ENCODE measurements around the gene BOLA3.
"Not testable (repeated sequence)": the region's sequence is repeated elsewhere in the genome, so short reads cannot be mapped to it uniquely, and the experiment has no call there.

Gene BOLA3

GRCh38 chr2:74147727-74148456 lies at the start of gene BOLA3:
BOLA3 (minus strand) TSS chr2:74147912; CDS start chr2:74147874, 38 bp downstream.
- DNase-seq: peak; percentile 91

DNA sequence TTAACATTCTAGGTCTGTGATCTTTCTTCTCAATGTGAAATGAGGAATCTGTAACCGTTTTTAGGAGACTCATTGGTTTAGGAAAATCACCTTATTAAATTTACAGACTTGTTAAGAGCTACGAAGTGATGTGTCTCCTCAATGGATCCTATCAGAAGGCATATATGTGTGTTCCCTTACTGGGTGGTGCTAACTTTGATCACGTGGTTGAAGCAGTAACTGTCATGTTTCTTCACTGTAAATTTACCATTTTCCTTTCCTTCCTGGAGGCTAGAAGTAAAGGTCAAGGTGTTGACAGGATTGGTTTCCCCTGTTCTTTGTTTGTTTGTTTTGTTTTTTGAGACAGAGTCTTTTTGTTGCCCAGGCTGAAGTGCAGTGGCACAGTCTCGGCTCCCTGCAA lies 49.3 kb upstream of the BOLA3 start:
- DNase-seq: peak; percentile 40

GRCh38 chr2:74194799-74195198 lies 47.1 kb upstream of the BOLA3 start:
- no peak for DNase-seq

GRCh38 chr2:74191596-74192380 lies 44.1 kb upstream of the BOLA3 start:
- DNase-seq: no peak

GRCh38 chr2:74188696-74189095 lies 41.0 kb upstream of the BOLA3 start:
- DNase-seq: no peak

GRCh38 chr2:74188018-74188601 lies 40.4 kb upstream of the BOLA3 start:
- no peak for DNase-seq

GRCh38 chr2:74186706-74187105 lies 39.0 kb upstream of the BOLA3 start:
- not testable (repeated sequence) for DNase-seq

DNA sequence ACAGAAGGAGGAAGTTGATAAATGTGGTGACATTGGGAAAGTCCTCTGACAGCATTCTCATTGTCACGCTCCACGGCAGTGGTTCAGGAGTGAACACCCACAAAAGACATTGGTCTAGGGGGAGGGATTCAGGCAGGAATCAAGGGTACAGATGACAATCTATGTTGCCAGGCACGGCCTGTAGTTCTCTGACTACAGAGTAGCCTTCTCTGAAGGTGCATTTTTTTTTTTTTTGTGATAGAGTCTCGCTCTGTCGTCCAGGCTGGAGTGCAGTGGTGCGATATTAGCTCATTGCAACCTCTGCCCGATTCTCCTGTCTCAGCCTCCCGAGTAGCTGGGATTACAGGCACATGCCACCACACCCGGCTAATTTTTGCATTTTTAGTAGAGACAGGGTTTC lies 38.3 kb upstream of the BOLA3 start:
- DNase-seq: peak; percentile 96

GRCh38 chr2:74183878-74184277 lies 36.2 kb upstream of the BOLA3 start:
- no peak for DNase-seq

- peak; percentile 94 for DNase-seq
Measured at GRCh38 chr2:74181739-74182138, 34.0 kb upstream of the BOLA3 start.

DNA sequence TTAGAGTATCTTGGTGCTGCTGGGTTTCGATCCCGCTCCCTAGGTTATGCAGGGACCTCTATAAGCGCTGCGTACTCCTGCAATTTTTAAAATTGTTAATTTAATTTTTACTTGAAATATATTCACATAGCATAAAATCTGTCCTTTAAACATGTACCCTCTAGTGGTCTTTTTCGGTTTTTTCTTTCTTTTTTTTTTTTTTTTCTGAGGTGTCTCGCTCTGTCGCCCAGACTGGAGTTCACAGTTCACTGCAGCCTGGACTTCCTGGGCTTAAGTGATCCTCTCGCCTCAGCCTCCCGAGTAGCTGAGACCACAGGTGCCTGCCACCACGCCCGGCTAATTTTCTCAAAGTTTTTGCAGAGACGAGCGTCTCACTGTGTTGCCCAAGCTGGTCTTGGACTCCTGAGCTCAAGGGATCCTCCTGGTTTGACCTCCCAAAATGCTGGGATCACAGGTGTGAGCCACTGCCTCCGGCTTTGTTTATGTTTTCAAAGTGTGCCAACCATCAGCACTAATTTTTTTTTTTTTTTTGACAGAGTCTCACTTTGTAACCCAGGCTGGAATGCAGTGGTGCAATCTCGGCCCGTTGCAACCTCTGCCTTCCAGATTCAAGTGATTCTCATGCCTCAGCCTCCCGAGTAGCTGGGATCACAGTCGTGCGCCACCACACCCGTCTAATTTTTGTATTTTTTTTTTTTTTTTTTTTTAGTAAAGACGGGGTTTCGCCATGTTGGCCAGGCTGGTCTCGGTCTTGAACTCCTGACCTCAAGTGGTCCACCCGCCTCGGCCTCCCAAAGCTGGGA lies 31.6 kb upstream of the BOLA3 start:
- no peak for DNase-seq

GRCh38 chr2:74178211-74179062 lies 30.7 kb upstream of the BOLA3 start, which contains the start of gene MOB1A:
MOB1A (minus strand) TSS chr2:74178879; CDS start chr2:74178674, 205 bp downstream.
- DNase-seq: peak; percentile 98

- no peak for DNase-seq
Measured at GRCh38 chr2:74177696-74178095, 30.0 kb upstream of the BOLA3 start.

DNA sequence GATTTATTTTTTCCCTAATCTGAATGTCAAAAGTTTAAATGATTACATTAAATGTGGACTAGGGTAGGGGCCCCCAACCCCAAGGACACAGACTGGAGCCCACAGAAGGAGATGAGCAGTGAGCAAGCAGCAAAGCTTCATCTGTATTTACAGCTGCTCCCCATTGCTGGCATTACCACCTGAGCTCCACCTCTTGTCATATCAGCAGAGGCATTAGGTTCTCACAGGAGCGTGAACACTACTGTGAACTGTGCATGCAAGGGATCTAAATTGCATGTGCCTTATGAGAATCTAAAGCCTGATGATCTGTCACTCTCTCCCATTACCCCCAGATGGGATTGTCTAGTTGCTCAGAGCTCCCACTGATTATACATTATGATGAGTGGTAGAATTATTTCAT lies 27.2 kb upstream of the BOLA3 start:
- DNase-seq: no peak

- no peak for DNase-seq
Measured at GRCh38 chr2:74168739-74169138, 21.0 kb upstream of the BOLA3 start.

DNA sequence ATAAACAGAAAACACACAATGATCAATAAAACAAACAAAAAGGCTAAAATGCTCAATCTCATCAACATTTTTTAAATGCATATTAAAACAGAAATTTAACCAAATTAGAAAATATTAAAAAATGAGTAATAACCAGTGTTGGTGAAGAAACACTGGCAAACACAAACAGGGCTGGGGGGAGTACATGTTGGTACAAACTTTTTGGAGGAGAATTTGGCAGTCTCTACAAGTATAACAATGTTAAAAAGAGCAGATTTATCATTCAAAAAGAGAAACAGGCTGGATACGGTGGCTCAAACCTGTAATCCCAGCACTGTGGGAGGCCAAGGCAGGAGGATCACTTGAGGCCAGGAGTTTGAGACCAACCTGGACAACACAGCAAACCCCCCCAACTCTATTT lies 17.0 kb upstream of the BOLA3 start:
- DNase-seq: no peak

DNA sequence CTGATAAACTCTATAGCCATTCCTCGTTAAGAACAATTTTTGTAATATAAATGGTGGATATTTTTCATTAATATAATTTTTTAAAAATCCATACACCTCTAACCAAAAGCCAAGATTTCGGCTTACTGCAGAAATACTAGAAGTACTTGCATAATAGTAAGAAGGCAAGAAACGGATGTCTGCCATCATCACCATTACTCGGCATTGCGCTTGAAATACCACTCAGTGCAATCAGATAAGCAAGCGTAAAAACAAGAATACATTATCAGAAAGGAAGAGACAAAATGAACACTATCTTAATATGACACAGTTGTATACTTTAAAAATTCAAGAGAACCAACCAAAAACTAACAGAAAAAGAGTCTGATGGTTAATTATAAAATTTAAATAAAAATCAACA lies 15.2 kb upstream of the BOLA3 start:
- no peak for DNase-seq

GRCh38 chr2:74155830-74156229 lies 8.1 kb upstream of the BOLA3 start:
- DNase-seq: peak; percentile 32

DNA sequence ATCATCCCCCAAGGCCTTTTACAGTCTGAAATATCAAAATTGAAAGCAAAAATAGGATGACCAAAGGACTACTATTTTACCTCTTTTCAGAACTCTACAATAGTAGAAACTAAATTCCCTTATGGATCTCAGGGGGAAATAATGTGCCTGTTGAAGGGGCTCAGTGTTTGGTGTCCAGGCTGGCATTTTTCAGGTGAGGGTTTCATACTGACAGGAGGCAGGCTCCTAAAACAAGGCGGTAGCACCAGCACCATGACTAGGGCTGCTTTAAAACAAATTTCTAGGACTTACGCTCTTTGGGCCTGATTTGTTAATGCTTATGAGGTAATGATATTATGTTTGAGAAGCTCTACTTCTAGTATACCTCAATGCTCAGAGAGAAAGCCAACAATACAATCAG lies 5.2 kb upstream of the BOLA3 start:
- DNase-seq: no peak

GRCh38 chr2:74149570-74150319 lies 2.0 kb upstream of the BOLA3 start:
- DNase-seq: peak; percentile 79

DNA sequence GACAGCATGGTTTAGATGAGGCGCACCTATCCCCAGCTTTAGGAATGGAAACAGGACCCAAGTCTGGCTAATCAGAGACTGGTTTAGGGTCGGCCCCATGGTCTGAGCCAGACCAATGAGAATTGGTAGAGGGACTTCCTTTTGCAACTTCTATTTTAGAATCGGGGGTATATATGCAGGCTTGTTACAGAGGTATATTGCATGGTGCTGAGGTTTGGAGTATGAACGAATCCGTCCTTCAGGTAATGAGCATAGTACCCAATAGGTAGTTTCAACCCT lies 1.5 kb upstream of the BOLA3 start:
- peak; percentile 72 for DNase-seq

Data from OCI-M1 (cell line).